Measurements from ENCODE around the gene COL23A1. TPM values are rescaled to one million over a fixed set of nuclear protein-coding genes. Genes with fewer than 3 reads are reported as not detected.

The COL23A1 gene
- total and polyA plus RNA-seq, 2 experiments from 2014 or later = 4.8 to 8.2 TPM

DNA sequence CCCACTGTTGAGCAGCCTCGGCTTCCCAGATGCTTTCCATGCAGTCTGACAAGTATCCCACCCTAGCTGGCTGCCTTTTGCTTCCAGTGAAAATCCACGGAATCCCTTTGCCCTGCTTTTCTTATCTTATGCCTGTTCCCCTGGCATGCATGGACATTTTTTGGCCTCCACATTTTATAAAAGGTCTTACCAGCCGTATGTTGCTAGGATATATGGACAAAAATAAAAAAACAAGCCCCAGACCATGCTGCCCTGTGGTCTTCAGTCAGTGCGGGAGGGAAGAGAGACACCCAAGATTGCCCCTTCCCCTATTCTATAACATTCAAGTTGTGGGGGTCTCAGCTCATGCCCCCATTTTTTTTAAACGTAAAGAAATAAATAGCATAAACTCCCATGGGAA is 129.6 kb downstream of the COL23A1 start (continued):
- no peak for TF ChIP-seq JUNB (IDR thresholded peaks at IDR 0.05; ENCODE audit: unreplicated experiment)
- no peak for TF ChIP-seq CREB1 (CRISPR knock-in tag; IDR thresholded peaks at IDR 0.05; ENCODE audit: low read depth)
- TF ChIP-seq, protein P1, sequence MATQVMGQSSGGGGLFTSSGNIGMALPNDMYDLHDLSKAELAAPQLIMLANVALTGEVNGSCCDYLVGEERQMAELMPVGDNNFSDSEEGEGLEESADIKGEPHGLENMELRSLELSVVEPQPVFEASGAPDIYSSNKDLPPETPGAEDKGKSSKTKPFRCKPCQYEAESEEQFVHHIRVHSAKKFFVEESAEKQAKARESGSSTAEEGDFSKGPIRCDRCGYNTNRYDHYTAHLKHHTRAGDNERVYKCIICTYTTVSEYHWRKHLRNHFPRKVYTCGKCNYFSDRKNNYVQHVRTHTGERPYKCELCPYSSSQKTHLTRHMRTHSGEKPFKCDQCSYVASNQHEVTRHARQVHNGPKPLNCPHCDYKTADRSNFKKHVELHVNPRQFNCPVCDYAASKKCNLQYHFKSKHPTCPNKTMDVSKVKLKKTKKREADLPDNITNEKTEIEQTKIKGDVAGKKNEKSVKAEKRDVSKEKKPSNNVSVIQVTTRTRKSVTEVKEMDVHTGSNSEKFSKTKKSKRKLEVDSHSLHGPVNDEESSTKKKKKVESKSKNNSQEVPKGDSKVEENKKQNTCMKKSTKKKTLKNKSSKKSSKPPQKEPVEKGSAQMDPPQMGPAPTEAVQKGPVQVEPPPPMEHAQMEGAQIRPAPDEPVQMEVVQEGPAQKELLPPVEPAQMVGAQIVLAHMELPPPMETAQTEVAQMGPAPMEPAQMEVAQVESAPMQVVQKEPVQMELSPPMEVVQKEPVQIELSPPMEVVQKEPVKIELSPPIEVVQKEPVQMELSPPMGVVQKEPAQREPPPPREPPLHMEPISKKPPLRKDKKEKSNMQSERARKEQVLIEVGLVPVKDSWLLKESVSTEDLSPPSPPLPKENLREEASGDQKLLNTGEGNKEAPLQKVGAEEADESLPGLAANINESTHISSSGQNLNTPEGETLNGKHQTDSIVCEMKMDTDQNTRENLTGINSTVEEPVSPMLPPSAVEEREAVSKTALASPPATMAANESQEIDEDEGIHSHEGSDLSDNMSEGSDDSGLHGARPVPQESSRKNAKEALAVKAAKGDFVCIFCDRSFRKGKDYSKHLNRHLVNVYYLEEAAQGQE (IDR thresholded peaks at IDR 0.05; ENCODE audit: unreplicated experiment) = no peak
- no peak for TF ChIP-seq ZNF114 (CRISPR knock-in tag; IDR thresholded peaks at IDR 0.05)
- no peak for TF ChIP-seq ZNF331 (CRISPR knock-in tag; IDR thresholded peaks at IDR 0.05; ENCODE audit: low read depth)
- no peak for TF ChIP-seq STAT1 (IDR thresholded peaks at IDR 0.05; ENCODE audit: unreplicated experiment)

DNA sequence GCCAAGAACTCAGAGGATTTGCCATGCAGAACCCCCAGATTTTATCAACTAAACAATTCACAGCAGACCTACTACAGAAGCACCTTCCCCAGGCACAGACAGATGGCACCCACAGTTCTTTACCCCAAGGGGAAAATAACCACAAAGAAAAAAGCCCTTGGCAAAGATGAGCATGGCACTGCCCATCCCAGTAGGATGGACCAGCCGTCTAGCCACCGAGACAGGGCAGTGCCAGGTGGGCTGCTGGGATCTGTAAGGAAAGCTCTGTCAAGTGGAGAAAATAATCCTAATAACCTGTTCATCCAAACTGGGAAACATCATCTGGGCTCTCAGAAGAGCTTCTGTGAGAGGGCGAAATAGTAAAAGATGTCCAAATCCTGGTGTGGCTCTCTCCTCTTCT is 130.0 kb downstream of the COL23A1 start:
- Histone ChIP-seq H3F3A (replicated peaks; ENCODE audit: low read depth) (0 out of 2 replicates have a peak, but pooled peaks cover 4% of the 10 kb centered on the region), H2AFZ (no peak overlapping the region), H3K27me3 (ENCODE audit: insufficient read depth) (no peaks in the 10 kb centered on the region), H3K9me2 (ENCODE audit: insufficient read depth) (no peaks in the 10 kb centered on the region), H3K4me1 (ENCODE audit: insufficient read depth) (peaks cover 24% of the 10 kb centered on the region), H3K27ac (ENCODE audit: low read depth) (no peak overlapping the region), H3K4me2 (no peak overlapping the region), H3K36me3 (ENCODE audit: insufficient read depth) (no peaks in the 10 kb centered on the region), H3K79me2 (replicated peaks; ENCODE audit: insufficient read depth) (no peaks in the 10 kb centered on the region; the same call in 1 of the 2 replicates), H3K4me3 (no peak overlapping the region), H4K20me1 (replicated peaks; ENCODE audit: insufficient read depth) (no peaks in the 10 kb centered on the region)
- Mint-ChIP-seq H3K9me3 (no peaks in the 10 kb centered on the region; the same call in 2 of the 3 replicates), H3K27me3 (ENCODE audit: insufficient read depth, low read depth, poor library complexity) (peaks cover 4% of the 10 kb centered on the region), H3K36me3 (ENCODE audit: low read depth) (no peaks in the 10 kb centered on the region), H3K4me1 (peaks cover 31% of the 10 kb centered on the region), H3K4me3 (no peak overlapping the region), H3K27ac (no peak overlapping the region)
- ATAC-seq = no peak
- no peak for DNase-seq (ENCODE audit: low spot score)
- TF ChIP-seq NANOG (IDR thresholded peaks at IDR 0.05; ENCODE audit: borderline replicate concordance) = no peak
- no peak for TF ChIP-seq POLR2AphosphoS5 (IDR thresholded peaks at IDR 0.05; ENCODE audit: low read depth)
- TF ChIP-seq ZNF331 (CRISPR knock-in tag; IDR thresholded peaks at IDR 0.05; ENCODE audit: low read depth) = no peak
- TF ChIP-seq EZH2phosphoT487 (IDR thresholded peaks at IDR 0.05; ENCODE audit: unreplicated experiment) = no peak
- TF ChIP-seq JUNB (IDR thresholded peaks at IDR 0.05; ENCODE audit: unreplicated experiment) = no peak
- TF ChIP-seq, protein P2, sequence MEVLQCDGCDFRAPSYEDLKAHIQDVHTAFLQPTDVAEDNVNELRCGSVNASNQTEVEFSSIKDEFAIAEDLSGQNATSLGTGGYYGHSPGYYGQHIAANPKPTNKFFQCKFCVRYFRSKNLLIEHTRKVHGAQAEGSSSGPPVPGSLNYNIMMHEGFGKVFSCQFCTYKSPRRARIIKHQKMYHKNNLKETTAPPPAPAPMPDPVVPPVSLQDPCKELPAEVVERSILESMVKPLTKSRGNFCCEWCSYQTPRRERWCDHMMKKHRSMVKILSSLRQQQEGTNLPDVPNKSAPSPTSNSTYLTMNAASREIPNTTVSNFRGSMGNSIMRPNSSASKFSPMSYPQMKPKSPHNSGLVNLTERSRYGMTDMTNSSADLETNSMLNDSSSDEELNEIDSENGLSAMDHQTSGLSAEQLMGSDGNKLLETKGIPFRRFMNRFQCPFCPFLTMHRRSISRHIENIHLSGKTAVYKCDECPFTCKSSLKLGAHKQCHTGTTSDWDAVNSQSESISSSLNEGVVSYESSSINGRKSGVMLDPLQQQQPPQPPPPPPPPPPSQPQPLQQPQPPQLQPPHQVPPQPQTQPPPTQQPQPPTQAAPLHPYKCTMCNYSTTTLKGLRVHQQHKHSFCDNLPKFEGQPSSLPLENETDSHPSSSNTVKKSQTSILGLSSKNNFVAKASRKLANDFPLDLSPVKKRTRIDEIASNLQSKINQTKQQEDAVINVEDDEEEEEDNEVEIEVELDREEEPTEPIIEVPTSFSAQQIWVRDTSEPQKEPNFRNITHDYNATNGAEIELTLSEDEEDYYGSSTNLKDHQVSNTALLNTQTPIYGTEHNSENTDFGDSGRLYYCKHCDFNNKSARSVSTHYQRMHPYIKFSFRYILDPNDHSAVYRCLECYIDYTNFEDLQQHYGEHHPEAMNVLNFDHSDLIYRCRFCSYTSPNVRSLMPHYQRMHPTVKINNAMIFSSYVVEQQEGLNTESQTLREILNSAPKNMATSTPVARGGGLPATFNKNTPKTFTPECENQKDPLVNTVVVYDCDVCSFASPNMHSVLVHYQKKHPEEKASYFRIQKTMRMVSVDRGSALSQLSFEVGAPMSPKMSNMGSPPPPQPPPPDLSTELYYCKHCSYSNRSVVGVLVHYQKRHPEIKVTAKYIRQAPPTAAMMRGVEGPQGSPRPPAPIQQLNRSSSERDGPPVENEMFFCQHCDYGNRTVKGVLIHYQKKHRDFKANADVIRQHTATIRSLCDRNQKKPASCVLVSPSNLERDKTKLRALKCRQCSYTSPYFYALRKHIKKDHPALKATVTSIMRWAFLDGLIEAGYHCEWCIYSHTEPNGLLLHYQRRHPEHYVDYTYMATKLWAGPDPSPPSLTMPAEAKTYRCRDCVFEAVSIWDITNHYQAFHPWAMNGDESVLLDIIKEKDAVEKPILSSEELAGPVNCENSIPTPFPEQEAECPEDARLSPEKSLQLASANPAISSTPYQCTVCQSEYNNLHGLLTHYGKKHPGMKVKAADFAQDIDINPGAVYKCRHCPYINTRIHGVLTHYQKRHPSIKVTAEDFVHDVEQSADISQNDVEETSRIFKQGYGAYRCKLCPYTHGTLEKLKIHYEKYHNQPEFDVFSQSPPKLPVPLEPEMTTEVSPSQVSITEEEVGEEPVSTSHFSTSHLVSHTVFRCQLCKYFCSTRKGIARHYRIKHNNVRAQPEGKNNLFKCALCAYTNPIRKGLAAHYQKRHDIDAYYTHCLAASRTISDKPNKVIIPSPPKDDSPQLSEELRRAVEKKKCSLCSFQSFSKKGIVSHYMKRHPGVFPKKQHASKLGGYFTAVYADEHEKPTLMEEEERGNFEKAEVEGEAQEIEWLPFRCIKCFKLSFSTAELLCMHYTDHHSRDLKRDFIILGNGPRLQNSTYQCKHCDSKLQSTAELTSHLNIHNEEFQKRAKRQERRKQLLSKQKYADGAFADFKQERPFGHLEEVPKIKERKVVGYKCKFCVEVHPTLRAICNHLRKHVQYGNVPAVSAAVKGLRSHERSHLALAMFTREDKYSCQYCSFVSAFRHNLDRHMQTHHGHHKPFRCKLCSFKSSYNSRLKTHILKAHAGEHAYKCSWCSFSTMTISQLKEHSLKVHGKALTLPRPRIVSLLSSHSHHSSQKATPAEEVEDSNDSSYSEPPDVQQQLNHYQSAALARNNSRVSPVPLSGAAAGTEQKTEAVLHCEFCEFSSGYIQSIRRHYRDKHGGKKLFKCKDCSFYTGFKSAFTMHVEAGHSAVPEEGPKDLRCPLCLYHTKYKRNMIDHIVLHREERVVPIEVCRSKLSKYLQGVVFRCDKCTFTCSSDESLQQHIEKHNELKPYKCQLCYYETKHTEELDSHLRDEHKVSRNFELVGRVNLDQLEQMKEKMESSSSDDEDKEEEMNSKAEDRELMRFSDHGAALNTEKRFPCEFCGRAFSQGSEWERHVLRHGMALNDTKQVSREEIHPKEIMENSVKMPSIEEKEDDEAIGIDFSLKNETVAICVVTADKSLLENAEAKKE (CRISPR knock-in tag; IDR thresholded peaks at IDR 0.05) = no peak
- TF ChIP-seq STAT1 (IDR thresholded peaks at IDR 0.05; ENCODE audit: unreplicated experiment) = no peak
- TF ChIP-seq EZH2 (IDR thresholded peaks at IDR 0.05; ENCODE audit: low read depth, unreplicated experiment) = no peak
- TF ChIP-seq, protein P1 (IDR thresholded peaks at IDR 0.05; ENCODE audit: unreplicated experiment) = no peak

Measured in GM23338 (cell line).